Type B pancreatic cell (in vitro differentiated cells): ENCODE measurements around the gene STAT1. TPM values are rescaled to one million over a fixed set of nuclear protein-coding genes. Genes with fewer than 3 reads are reported as not detected.

Experiments used
- DNase-seq: peaks from one replicate; pipeline ENCODE4 v3.0.0; 2021; ENCODE audit warnings: mixed read lengths; ENCODE audit not compliant: unreplicated experiment; ENCODE audit errors: extremely low spot score
- H3K27ac Mint-ChIP-seq: 2 replicates; pipeline ENCODE4 v1.8.0; 2021; ENCODE audit warnings: mild to moderate bottlenecking, mixed read lengths
- H3K27me3 Mint-ChIP-seq: 2 replicates; pipeline ENCODE4 v1.8.0; 2021; ENCODE audit warnings: mixed read lengths
- H3K36me3 Mint-ChIP-seq: 2 replicates; pipeline ENCODE4 v1.8.0; 2021; ENCODE audit warnings: mixed read lengths
- H3K4me1 Mint-ChIP-seq: one replicate; pipeline ENCODE4 v1.8.0; 2021; ENCODE audit warnings: mixed read lengths; ENCODE audit not compliant: unreplicated experiment
- H3K4me3 Mint-ChIP-seq: 2 replicates; pipeline ENCODE4 v1.8.0; 2021; ENCODE audit warnings: mild to moderate bottlenecking, mixed read lengths
- H3K9me3 Mint-ChIP-seq: 2 replicates; pipeline ENCODE4 v1.8.0; 2021; ENCODE audit warnings: mixed read lengths
- CTCF ChIP-seq: fragments of 200-600 bp; sonication (generic); conservative IDR thresholded peaks from 2 replicates; pipeline ENCODE4 v1.5.0; 2021; ENCODE audit warnings: antibody characterized with exemption, mild to moderate bottlenecking
- total RNA-seq: library from RNA; stranded (reverse); gene quantifications from 2 replicates; pipeline ENCODE4 v1.2.1, GENCODE V29; 2021; ENCODE audit warnings: low replicate concordance

The STAT1 gene
- total RNA-seq, 1 donor from 2014 or later, result 52.8 TPM

GRCh38 chr2:191038741-191039140 lies 24.8 kb upstream of the STAT1 start:
- Mint-ChIP-seq H3K27me3 (no peaks in the 10 kb centered on the region), H3K27ac (no peak overlapping the region), H3K4me3 (no peak overlapping the region), H3K4me1 (no peaks in the 10 kb centered on the region), H3K36me3 (no peaks in the 10 kb centered on the region), H3K9me3 (no peaks in the 10 kb centered on the region)
- TF ChIP-seq CTCF, result no peak
- DNase-seq, result no peak

GRCh38 chr2:191038241-191038725 lies 24.3 kb upstream of the STAT1 start:
- Mint-ChIP-seq H3K27ac (peak overlapping the region; percentile 22), H3K9me3 (no peaks in the 10 kb centered on the region), H3K4me1 (no peaks in the 10 kb centered on the region), H3K4me3 (no peak overlapping the region), H3K36me3 (no peaks in the 10 kb centered on the region), H3K27me3 (no peaks in the 10 kb centered on the region)
- no peak for TF ChIP-seq CTCF
- no peak for DNase-seq

DNA sequence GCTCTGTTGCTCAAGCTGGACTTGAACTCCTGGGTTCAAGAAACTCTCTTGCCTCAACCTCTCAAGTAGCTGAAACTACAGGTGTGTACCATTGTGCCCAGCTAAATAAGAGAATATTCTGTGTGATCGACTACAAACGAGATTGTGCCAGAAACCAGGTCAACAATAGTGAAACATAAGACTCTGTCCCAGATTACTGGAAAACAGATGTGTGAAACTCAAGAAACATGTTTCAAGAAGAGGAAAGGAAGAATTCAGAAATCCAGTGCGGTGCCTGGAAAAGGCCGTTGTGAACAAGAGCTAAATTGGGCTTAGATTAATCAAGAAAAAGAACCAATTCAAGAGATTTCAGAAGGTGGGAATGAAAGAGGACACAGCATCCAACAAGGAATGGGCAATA lies 23.4 kb upstream of the STAT1 start:
- no peak for TF ChIP-seq CTCF
- DNase-seq, result no peak
- Mint-ChIP-seq H3K4me3 (no peak overlapping the region), H3K4me1 (peaks cover 9% of the 10 kb centered on the region), H3K27ac (no peak overlapping the region), H3K36me3 (no peaks in the 10 kb centered on the region), H3K9me3 (no peaks in the 10 kb centered on the region), H3K27me3 (no peaks in the 10 kb centered on the region)

DNA sequence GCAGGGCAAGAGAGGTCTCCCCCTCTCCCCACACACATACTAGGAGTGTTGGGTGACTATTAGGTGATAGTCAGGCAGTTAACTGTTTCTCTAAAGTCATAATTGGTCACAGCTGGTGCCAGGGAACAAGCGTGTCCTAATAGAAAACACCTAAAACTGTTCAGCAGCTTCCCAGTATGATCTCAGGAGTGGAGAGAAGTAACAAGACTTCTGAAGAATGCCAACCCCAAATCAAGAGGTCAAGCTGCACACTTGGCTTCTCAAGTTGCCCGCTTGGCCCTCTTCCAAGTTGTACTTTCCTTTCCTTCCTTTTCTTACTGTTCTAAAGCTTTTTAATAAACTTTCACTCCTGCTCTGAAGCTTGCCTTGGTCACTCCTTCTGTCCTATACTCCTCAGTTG lies 22.4 kb upstream of the STAT1 start:
- no peak overlapping the region for H3K27ac Mint-ChIP-seq
- H3K9me3 Mint-ChIP-seq, result no peaks in the 10 kb centered on the region
- TF ChIP-seq CTCF, result no peak
- H3K4me3 Mint-ChIP-seq, result no peak overlapping the region
- DNase-seq, result no peak
- H3K27me3 Mint-ChIP-seq, result no peaks in the 10 kb centered on the region
- H3K36me3 Mint-ChIP-seq, result no peaks in the 10 kb centered on the region
- H3K4me1 Mint-ChIP-seq, result peaks cover 9% of the 10 kb centered on the region

DNA sequence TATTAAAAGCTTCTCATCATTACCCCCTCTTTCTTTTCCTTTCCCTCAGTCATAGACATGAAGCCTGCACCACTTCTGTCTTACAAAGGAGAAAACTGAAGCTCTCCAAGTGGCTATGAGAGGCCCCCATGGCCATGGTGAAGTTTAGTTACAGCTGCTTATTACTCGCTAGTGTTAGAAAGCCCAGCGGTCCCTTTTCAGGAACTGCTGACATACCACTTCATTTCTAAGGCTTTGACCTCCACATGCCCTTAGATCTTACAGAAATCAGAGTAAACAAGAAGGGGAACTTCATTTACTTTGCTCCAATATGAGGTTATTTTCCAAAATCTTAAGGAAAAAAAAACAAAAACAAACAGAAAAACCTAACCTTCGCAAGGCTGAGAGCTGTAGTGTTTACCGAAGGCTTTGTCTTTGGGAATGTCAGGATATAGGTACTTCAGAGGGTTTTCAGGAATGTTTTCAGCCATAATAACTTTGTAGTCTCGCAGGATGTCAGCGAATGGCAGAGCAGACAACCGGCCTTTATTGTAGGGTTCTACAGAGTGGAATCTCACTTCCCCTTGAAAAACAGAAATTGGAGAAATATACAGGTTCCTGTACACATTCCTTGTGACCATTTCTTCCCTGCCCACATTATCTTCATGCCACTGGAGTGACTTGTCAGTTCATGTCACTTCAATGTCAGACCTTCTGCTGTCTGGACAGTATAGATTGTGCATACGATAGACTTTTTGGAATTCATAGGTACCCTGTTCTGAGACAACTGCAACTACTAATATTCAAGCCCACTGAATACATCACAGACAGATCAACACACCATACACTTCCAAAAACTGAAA lies 18.8 kb upstream of the STAT1 start:
- no peak overlapping the region for H3K4me3 Mint-ChIP-seq
- H3K36me3 Mint-ChIP-seq, result no peaks in the 10 kb centered on the region
- H3K9me3 Mint-ChIP-seq, result no peaks in the 10 kb centered on the region
- no peak for DNase-seq
- H3K27me3 Mint-ChIP-seq, result no peaks in the 10 kb centered on the region
- peaks cover 13% of the 10 kb centered on the region for H3K4me1 Mint-ChIP-seq
- no peak overlapping the region for H3K27ac Mint-ChIP-seq
- no peak for TF ChIP-seq CTCF
